Activated T-cell treated with anti-CD3 and anti-CD28 coated beads, Interleukin-2, amount 50 U/mL, for 72 hours (primary cell): ENCODE results near the gene OR7A17. TPM values are rescaled to one million over a fixed set of nuclear protein-coding genes. Genes with fewer than 3 reads are reported as not detected.

Experiments used
- ATAC-seq, 2 donors: fragments of 150-1000 bp; cut with Tn5 transposase; replicated peaks in 1 of 2; 2 replicates each; pipeline ENCODE4 v1.10.0; 2021; ENCODE audit warnings: moderate library complexity in 2 of 2, mild to moderate bottlenecking in 1 of 2
- DNase-seq, 2 donors: peaks; one replicate each; pipeline ENCODE4 v3.0.0; 2021 to 2022; ENCODE audit warnings: mixed read lengths in 1 of 2
- H3K27ac Mint-ChIP-seq: one replicate; pipeline ENCODE4 v1.8.0; 2022; ENCODE audit warnings: mild to moderate bottlenecking, moderate library complexity, mixed read lengths
- H3K27me3 Mint-ChIP-seq: one replicate; pipeline ENCODE4 v1.8.0; 2022; ENCODE audit warnings: low read depth, mixed read lengths
- H3K36me3 Mint-ChIP-seq, 2 donors: one replicate each; pipeline ENCODE4 v1.8.0; 2022; ENCODE audit warnings: mixed read lengths in 2 of 2, mild to moderate bottlenecking in 1 of 2; ENCODE audit not compliant: insufficient read depth in 2 of 2
- H3K4me1 Mint-ChIP-seq: one replicate; pipeline ENCODE4 v1.8.0; 2022; ENCODE audit warnings: low read depth, mixed read lengths
- H3K4me3 Mint-ChIP-seq, 2 donors: one replicate each; pipeline ENCODE4 v1.8.0; 2022; ENCODE audit warnings: mild to moderate bottlenecking in 2 of 2, mixed read lengths in 2 of 2, moderate library complexity in 2 of 2
- H3K9me3 Mint-ChIP-seq, 2 donors: one replicate each; pipeline ENCODE4 v1.8.0; 2022; ENCODE audit warnings: mixed read lengths in 2 of 2
- total RNA-seq, 2 donors: library from RNA; stranded (reverse); gene quantifications; one replicate each; pipeline ENCODE4 v1.2.3, GENCODE V29; 2022

Gene OR7A17
- total RNA-seq, result not detected

GRCh38 chr19:14886032-14886431 lies at the start of gene OR7A17:
Gene OR7A17, minus strand, starts transcription at chr19:14886132. Its CDS starts 4,777 bp downstream, at chr19:14881355.
- H3K4me3 Mint-ChIP-seq, result no peak within 1 kb of the TSS
- H3K9me3 Mint-ChIP-seq, result no peaks in the 10 kb centered on the region
- peaks cover 7% of the 10 kb centered on the region for H3K27me3 Mint-ChIP-seq
- no peak within 1 kb of the TSS for H3K27ac Mint-ChIP-seq
- ATAC-seq (no peak), DNase-seq (no peak)
- peaks cover 9% of the 10 kb centered on the region for H3K4me1 Mint-ChIP-seq
- no peaks in the 10 kb centered on the region for H3K36me3 Mint-ChIP-seq

- H3K36me3 Mint-ChIP-seq, result peaks cover 0 to 2% of the 10 kb centered on the region in 2 donors
- no peak overlapping the region for H3K27ac Mint-ChIP-seq
- ATAC-seq (no peak), DNase-seq (no peak)
- H3K9me3 Mint-ChIP-seq, result peaks cover 0 to 2% of the 10 kb centered on the region in 2 donors
- peaks cover 24% of the 10 kb centered on the region for H3K27me3 Mint-ChIP-seq
- no peak overlapping the region for H3K4me3 Mint-ChIP-seq
- no peaks in the 10 kb centered on the region for H3K4me1 Mint-ChIP-seq
These were observed 47.6 kb upstream of the OR7A17 start for GRCh38 chr19:14933506-14933905.

GRCh38 chr19:14916848-14917247 lies 30.9 kb upstream of the OR7A17 start:
- Mint-ChIP-seq H3K4me3 (no peak overlapping the region), H3K27ac (no peak overlapping the region), H3K27me3 (peaks cover 36% of the 10 kb centered on the region), H3K36me3 (peaks cover 0 to 2% of the 10 kb centered on the region in 2 donors), H3K4me1 (no peaks in the 10 kb centered on the region), H3K9me3 (peaks cover 4 to 6% of the 10 kb centered on the region in 2 donors)
- ATAC-seq (no peak), DNase-seq (no peak)

- peaks cover 4 to 6% of the 10 kb centered on the region in 2 donors for H3K9me3 Mint-ChIP-seq
- H3K4me1 Mint-ChIP-seq, result no peaks in the 10 kb centered on the region
- DNase-seq, result no peak
- H3K36me3 Mint-ChIP-seq, result peaks cover 0 to 2% of the 10 kb centered on the region in 2 donors
- no peak overlapping the region for H3K4me3 Mint-ChIP-seq
- ATAC-seq, result no peak
- H3K27ac Mint-ChIP-seq, result no peak overlapping the region
- H3K27me3 Mint-ChIP-seq, result peaks cover 35% of the 10 kb centered on the region
These were observed 29.2 kb upstream of the OR7A17 start for GRCh38 chr19:14915116-14915515.

GRCh38 chr19:14906711-14907110 lies 20.8 kb upstream of the OR7A17 start:
- H3K27me3 Mint-ChIP-seq, result peaks cover 16% of the 10 kb centered on the region
- DNase-seq (no peak), ATAC-seq (no peak)
- H3K9me3 Mint-ChIP-seq, result no peaks in the 10 kb centered on the region
- no peak overlapping the region for H3K27ac Mint-ChIP-seq
- H3K4me1 Mint-ChIP-seq, result no peaks in the 10 kb centered on the region
- no peak overlapping the region for H3K4me3 Mint-ChIP-seq
- H3K36me3 Mint-ChIP-seq, result no peaks in the 10 kb centered on the region

GRCh38 chr19:14901675-14902260 lies 15.8 kb upstream of the OR7A17 start:
- DNase-seq (no peak), ATAC-seq (no peak)
- H3K4me3 Mint-ChIP-seq, result no peak overlapping the region
- H3K9me3 Mint-ChIP-seq, result no peaks in the 10 kb centered on the region
- H3K27ac Mint-ChIP-seq, result no peak overlapping the region
- H3K27me3 Mint-ChIP-seq, result peaks cover 34% of the 10 kb centered on the region
- H3K36me3 Mint-ChIP-seq, result no peaks in the 10 kb centered on the region
- H3K4me1 Mint-ChIP-seq, result no peaks in the 10 kb centered on the region

GRCh38 chr19:14890643-14891379 lies 4.9 kb upstream of the OR7A17 start:
- Mint-ChIP-seq H3K27me3 (peaks cover 36% of the 10 kb centered on the region), H3K9me3 (no peaks in the 10 kb centered on the region), H3K4me1 (peaks cover 9% of the 10 kb centered on the region)

GRCh38 chr19:14889994-14890642 lies 4.2 kb upstream of the OR7A17 start:
- ATAC-seq (no peak), DNase-seq (no peak)
- H3K4me1 Mint-ChIP-seq, result peaks cover 9% of the 10 kb centered on the region
- no peaks in the 10 kb centered on the region for H3K36me3 Mint-ChIP-seq
- peaks cover 38% of the 10 kb centered on the region for H3K27me3 Mint-ChIP-seq
- no peaks in the 10 kb centered on the region for H3K9me3 Mint-ChIP-seq
- H3K27ac Mint-ChIP-seq, result no peak overlapping the region
- H3K4me3 Mint-ChIP-seq, result no peak overlapping the region

More at GRCh38 chr19:14890643-14891379, 4.9 kb upstream of the OR7A17 start:
- DNase-seq (no peak), ATAC-seq (no peak)
- H3K27ac Mint-ChIP-seq, result no peak overlapping the region
- H3K4me3 Mint-ChIP-seq, result no peak overlapping the region
- no peaks in the 10 kb centered on the region for H3K36me3 Mint-ChIP-seq

GRCh38 chr19:14871619-14872230 lies 14.2 kb downstream of the OR7A17 start:
- Mint-ChIP-seq H3K9me3 (no peaks in the 10 kb centered on the region), H3K27me3 (peaks cover 27% of the 10 kb centered on the region), H3K36me3 (no peaks in the 10 kb centered on the region), H3K4me3 (no peak overlapping the region), H3K4me1 (no peaks in the 10 kb centered on the region), H3K27ac (no peak overlapping the region)
- DNase-seq, result no peak
- ATAC-seq, result no peak

GRCh38 chr19:14868497-14868896 lies 17.4 kb downstream of the OR7A17 start:
- H3K27ac Mint-ChIP-seq, result no peak overlapping the region
- no peaks in the 10 kb centered on the region for H3K36me3 Mint-ChIP-seq
- no peak for DNase-seq
- no peaks in the 10 kb centered on the region for H3K9me3 Mint-ChIP-seq
- H3K27me3 Mint-ChIP-seq, result peaks cover 39% of the 10 kb centered on the region
- H3K4me3 Mint-ChIP-seq, result no peak overlapping the region
- no peaks in the 10 kb centered on the region for H3K4me1 Mint-ChIP-seq
- no peak for ATAC-seq

GRCh38 chr19:14848822-14849221 lies 37.1 kb downstream of the OR7A17 start, which contains the start of gene OR7A10:
Gene OR7A10, minus strand, starts transcription at chr19:14848922. Its CDS starts 7,045 bp downstream, at chr19:14841877.
- DNase-seq (no peak), ATAC-seq (no peak)
- Mint-ChIP-seq H3K36me3 (no peaks in the 10 kb centered on the region), H3K27me3 (peaks cover 40% of the 10 kb centered on the region), H3K9me3 (no peaks in the 10 kb centered on the region), H3K4me1 (no peaks in the 10 kb centered on the region), H3K27ac (no peak within 1 kb of the TSS), H3K4me3 (no peak within 1 kb of the TSS)

GRCh38 chr19:14843578-14843977 lies 42.4 kb downstream of the OR7A17 start:
- peaks cover 46% of the 10 kb centered on the region for H3K27me3 Mint-ChIP-seq
- H3K4me1 Mint-ChIP-seq, result no peaks in the 10 kb centered on the region
- DNase-seq (no peak), ATAC-seq (no peak)
- no peaks in the 10 kb centered on the region for H3K9me3 Mint-ChIP-seq
- H3K36me3 Mint-ChIP-seq, result no peaks in the 10 kb centered on the region
- H3K27ac Mint-ChIP-seq, result no peak overlapping the region
- no peak overlapping the region for H3K4me3 Mint-ChIP-seq

GRCh38 chr19:14843169-14843568 lies 42.8 kb downstream of the OR7A17 start:
- DNase-seq (no peak), ATAC-seq (no peak)
- no peaks in the 10 kb centered on the region for H3K9me3 Mint-ChIP-seq
- H3K4me1 Mint-ChIP-seq, result no peaks in the 10 kb centered on the region
- no peaks in the 10 kb centered on the region for H3K36me3 Mint-ChIP-seq
- H3K27me3 Mint-ChIP-seq, result peaks cover 44% of the 10 kb centered on the region
- no peak overlapping the region for H3K27ac Mint-ChIP-seq
- no peak overlapping the region for H3K4me3 Mint-ChIP-seq
